Central memory CD4-positive, alpha-beta T cell (primary cell): ENCODE measurements around the gene RNF6.
"Not testable (repeated sequence)": the region's sequence is repeated elsewhere in the genome, so short reads cannot be mapped to it uniquely, and the experiment has no call there.

Source experiments
- DNase-seq: peaks from one replicate; pipeline ENCODE4 v3.0.0; 2022
- total RNA-seq, 3 experiments: gene quantifications; one replicate each; lab custom pipeline; 2026; lab: John Stamatoyannopoulos, UW

RNF6 gene
- total RNA-seq = 62.5 to 161 (median 125) reads per million in 3 experiments

DNA sequence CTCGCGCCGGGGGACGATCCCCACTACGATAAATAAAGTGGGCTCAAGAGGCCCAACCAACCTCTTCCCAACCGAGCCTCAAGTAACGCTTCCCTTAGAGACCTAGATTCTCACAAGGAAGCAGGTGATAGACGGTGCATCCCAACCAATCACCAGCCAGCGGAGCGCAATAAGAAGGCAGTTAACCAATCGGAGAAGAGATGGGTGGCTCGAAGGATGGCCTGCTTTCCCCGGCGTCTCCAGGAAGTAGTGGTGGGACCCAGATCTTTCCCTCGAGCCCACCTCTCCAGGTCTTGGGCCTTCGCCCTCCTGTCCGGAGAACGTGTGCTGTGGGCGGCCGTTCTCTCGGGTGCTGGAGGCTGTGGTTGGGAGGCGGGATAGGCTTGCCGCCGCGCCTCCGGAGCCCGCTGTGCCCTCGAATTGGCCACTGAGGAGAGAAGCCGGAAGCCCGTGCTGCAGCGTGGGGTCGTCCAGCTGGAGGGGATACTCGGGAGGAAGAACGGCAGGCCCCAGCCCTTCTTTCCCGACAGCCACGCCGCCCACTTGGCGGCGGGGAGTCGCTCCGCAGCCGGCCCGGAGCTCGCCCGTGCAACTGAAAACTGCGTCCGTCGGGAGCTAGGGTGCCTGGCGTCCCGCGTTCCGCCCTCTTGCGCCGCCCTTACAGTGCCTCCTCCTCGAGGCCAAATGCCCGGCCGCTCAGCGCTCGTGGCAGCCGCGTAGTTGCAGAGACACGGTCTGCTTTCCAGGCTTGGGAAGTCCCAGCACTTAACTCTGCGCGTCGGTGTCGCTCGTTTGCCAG is at the start of gene RNF6:
RNF6 (minus strand) TSS at position 594 of the 799 bp plus-strand sequence. CDS start 2,665 bp downstream, outside the sequence.
- DNase-seq = peak; percentile 89

- DNase-seq = no peak
These were observed 48.6 kb upstream of the RNF6 start for GRCh38 chr13:26270707-26271106.

DNA sequence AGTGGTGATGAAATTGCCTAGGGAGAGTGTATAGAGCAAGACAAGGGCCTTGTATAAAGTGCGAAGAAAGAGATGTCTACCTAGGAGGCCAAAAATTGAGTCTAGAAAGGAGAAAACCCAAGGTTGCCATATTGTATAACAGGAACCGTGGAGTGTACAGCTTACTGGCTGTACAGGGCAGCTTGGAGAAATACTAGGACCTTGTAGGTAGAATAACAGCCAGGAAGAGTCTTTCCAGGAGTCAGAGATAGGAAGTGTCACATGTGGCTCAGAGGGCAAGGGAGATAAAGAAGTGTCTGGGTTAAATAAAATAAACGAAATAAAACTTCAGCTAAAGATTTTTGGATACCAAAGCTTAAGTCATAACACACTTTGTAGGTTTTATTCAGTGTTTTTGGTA is 44.2 kb upstream of the RNF6 start:
- DNase-seq = no peak

DNA sequence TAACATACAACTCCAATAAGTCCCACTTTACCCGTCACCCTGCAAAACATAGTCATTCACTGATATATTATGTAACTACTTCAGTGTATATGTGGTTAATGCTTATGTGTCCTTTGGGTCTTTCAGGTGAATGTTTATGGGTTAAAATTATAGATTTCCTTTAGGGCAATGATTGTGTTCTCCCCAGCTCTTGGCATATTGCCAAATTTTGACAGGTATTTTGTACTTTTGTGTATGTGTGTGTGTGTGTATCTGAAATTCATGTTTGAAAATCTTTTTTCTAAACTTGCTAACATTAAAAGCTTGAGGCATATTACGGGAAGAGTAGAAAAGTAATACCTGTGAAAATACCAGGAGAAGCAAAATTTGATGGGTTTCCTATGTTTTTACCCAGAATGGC is 40.0 kb upstream of the RNF6 start:
- no peak for DNase-seq

DNA sequence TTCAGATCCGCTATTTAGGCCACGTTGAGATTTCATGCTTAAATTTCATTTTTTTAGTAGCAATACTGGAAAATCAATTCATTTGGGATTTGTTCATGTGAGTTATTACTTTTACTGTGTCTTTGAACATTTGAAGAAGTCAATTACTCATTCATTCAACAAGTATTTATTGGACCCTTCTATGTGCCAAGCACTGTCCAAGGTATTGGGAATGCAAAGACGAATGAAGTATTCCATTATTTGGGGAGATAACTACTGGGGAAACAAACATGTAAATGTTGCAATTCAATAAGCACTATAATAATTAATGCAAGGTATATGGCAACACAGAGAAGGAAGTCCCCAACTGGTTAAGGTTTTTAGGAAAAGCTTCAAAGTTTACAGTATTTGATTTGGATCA is 37.5 kb upstream of the RNF6 start:
- DNase-seq = no peak

DNA sequence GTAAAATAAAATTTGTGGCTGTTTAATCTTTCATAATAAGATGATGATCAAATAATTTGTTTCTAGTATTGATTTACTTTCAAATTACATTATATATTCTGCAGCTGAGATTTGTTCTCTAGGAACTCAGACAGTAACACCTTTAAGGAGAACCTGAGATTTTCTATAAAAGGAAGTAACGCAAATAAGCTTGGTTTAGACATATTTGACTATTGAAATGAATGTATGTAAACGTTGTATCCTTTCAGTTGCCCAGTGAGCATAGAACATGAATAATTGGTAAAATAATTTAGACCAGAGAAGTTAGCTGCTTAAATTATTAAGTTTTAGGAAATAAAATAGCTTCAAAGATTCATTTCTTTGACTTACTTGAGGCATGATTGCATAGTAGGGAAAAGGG is 34.9 kb upstream of the RNF6 start:
- DNase-seq = no peak

DNA sequence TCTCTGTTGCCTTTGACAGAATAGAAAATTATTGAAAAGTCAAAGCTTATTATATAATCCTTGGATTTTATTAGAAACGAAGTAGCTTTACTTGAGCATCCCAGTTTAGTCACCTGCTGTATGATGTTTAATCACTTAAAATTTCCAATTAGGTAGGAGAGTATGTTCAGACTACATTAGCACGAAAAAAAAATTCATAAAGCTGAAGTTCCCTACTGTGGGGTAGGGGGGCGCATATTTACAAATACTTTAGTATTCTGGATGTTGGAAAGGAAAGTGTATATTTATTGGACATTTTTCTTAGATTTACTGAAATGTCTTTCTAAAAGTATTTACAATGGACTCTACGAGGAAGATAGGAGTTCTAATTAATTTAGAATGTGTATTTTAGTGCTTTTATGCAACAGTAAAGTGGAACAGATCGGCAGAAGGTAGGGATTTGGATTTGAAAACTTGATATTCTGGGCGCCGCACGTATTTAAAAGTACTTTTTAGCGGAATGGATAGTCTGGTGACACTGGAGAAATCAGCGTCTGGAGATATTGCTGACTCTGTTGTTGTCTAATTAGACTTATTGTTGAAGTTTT is 33.7 kb upstream of the RNF6 start:
- DNase-seq = no peak

DNA sequence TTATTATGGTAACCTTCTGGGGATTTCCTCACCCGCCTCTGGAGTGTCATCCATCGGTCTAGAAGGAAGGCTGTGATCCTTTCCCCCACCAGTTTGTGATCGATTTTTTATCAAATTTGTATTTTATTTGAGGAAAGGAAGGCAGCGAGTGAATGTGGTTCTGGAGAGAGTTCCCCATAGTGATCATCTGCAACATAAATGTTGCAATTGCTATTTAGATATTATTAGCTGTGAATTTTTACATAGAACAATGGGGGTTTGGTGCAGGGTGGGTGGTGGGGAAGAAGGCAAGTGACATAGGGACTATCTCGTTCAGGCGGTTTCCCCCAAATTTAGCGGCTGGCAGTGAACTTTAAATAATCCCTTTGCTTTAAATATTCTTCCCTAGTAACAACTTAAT is 33.0 kb upstream of the RNF6 start:
- DNase-seq = no peak

GRCh38 chr13:26254583-26255111 is 32.5 kb upstream of the RNF6 start:
- peak; percentile 69 for DNase-seq

- DNase-seq = peak; percentile 90
These were observed 31.9 kb upstream of the RNF6 start, which contains the start of gene CDK8 for GRCh38 chr13:26253787-26254582. TSS of gene CDK8 (plus strand) at chr13:26254129. CDS start at chr13:26254642, 513 bp downstream.

DNA sequence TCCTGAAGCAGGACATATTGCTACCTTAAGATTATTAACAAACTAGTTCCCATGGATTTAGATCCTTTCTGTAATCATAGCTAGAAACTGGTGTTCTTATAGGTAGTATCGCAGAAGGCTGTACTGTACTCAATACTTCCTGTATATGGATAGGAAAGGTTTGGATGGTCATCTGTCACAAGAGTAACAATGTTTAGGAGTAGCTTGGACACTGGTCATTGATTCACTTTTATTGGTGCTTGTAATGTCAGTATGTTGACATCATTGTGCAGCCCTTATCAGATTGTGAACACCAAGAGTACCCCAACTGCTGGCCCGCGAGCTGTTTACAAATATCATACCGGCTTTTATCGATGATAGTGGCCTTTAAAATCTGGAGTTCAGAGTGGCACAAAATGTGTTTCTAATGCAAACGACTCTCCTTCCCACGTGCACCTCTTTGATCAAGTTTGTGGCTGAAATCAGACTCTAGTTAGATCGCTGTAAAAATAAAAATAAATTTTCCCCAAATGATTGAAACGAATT is 31.2 kb upstream of the RNF6 start:
- DNase-seq = no peak

DNA sequence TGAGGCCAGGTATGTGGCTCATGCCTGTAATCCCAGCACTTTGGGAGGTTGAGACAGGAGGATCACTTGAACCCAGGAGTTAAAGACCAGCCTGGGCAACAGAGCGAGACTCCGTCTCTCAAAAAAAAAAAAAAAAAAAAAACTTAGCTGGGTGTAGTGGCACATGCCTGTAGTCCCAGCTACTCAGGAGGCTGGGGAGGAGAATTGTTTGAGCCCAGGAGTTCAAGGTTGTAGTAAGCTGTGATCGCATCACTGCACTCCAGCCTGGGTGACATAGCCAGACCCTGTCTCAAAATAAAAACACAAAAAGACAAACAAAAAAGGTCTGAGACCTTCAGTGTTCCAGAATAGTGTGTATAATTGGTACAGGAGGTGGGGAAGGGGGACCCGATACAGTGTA is 29.9 kb upstream of the RNF6 start:
- not testable (repeated sequence) for DNase-seq

DNA sequence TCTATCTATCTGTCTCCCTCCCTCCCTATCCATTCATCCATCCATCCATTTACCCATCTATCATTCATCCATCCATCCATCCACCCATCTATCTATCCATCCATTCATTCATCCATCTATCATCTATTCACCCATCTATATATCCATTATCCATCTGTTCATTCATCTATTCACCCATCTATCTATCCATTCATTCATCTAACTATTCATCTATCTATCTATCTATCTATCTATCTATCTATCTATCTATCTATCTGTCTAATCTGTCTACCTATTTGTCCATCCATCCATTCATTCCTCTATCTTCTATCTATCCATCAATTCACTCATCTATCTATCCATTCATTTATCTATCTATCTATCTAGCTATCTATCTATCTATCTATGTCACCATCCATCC is 27.4 kb upstream of the RNF6 start:
- DNase-seq = no peak

DNA sequence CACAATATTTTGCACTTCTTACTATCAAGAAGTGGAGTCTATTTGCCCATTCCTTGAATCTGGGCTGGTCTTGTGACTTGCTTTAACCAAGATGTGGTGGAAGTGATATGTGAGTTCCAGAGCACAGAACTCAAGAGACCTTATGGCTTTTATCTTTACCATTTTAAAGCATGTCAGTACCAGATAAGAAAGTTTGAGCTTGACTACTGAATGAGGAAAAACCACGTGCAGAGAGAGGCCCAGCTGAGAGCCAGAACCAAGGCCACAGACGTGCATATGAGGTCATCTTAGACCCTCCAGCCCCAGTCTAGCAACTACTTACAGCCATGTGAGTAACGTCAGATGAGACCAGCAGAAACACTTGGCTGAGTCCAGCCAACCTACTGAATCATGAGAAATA is 25.5 kb upstream of the RNF6 start:
- no peak for DNase-seq

DNA sequence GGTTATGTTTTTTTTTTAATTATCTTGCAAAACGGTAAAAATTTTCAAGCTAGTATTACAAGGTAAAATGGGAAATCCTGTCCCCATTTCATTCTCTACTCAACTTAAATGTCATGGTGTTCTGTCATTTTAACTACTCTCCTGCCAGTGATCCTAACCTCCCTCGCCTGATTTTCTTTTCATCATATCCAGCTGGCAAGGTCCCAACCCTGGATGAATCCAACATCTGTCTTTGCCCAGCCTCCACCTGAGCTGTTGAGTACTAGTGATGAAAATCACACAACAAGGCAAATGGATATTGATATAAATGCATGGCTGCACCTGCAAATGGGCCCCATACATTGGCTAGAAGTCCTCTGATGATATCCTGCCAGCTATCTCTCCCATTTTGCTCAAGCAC is 24.9 kb upstream of the RNF6 start:
- DNase-seq = no peak

GRCh38 chr13:26246154-26246553 is 24.0 kb upstream of the RNF6 start:
- no peak for DNase-seq

GRCh38 chr13:26236296-26236695 is 14.2 kb upstream of the RNF6 start:
- no peak for DNase-seq

DNA sequence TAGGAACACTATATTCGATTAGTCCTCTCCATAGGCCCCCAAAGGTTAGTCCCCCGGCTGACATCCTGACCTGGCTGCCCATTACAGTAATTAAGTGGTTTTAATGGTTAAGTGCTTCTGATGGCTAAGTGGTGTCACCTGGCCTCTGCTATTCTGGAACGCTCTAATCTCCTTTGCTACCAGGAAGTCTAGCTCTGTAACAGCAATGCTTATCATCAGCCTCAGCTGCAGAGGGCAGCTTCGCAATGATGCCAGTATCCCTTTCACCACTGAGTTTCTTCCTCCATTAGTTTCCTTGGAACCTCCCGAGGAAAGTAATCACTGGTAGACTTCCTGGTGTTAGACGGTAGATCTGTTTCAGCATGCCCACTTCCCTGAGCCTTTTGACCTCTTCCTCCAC is 8.6 kb upstream of the RNF6 start:
- no peak for DNase-seq

GRCh38 chr13:26229080-26229615 is 7.0 kb upstream of the RNF6 start:
- no peak for DNase-seq

- no peak for DNase-seq
These were observed 6.0 kb upstream of the RNF6 start for GRCh38 chr13:26228096-26228495.

- DNase-seq = no peak
These were observed 5.3 kb upstream of the RNF6 start for GRCh38 chr13:26227166-26227971.
